ENCODE data around the gene GGN. TPM values are rescaled to one million over a fixed set of nuclear protein-coding genes. Genes with fewer than 3 reads are reported as not detected.

GGN gene
- total RNA-seq, 1 experiment from 2014 or later = 0.47 TPM

GRCh38 chr19:38383184-38383583, 4.7 kb downstream of the GGN start:
- BruUV-seq (replicated peaks) = TSS peak; percentile 19
- CTCF ChIA-PET = no interaction called here

More at GRCh38 chr19:38383184-38383583, 4.7 kb downstream of the GGN start:
- no peak for TF ChIP-seq EZH2 (IDR thresholded peaks at IDR 0.05)
- no peak for TF ChIP-seq ZBTB33 (IDR thresholded peaks at IDR 0.05; ENCODE audit: extremely low read depth, insufficient replicate concordance, low read length)
- no peak for TF ChIP-seq CEBPB (IDR thresholded peaks at IDR 0.05; ENCODE audit: low read depth)
- no peak for TF ChIP-seq EGR1 (IDR thresholded peaks at IDR 0.05; ENCODE audit: low read depth)
- no peak for TF ChIP-seq JUND (IDR thresholded peaks at IDR 0.05)
- no peak for TF ChIP-seq YY1 (IDR thresholded peaks at IDR 0.05; ENCODE audit: extremely low read depth, insufficient replicate concordance, low read depth, low read length)
- no peak for TF ChIP-seq FOSL1 (IDR thresholded peaks at IDR 0.05; ENCODE audit: low read depth)
- no peak for TF ChIP-seq SP1 (IDR thresholded peaks at IDR 0.05; ENCODE audit: low read depth)
- TF ChIP-seq ZNF274 (IDR thresholded peaks at IDR 0.05; ENCODE audit: low read depth, low read length) = no peak
- no peak for TF ChIP-seq ZFX (IDR thresholded peaks at IDR 0.05)
- TF ChIP-seq TCF7L2 (IDR thresholded peaks at IDR 0.05; ENCODE audit: borderline replicate concordance, extremely low read depth, insufficient read depth, insufficient read length) = no peak
- TF ChIP-seq CTCF (IDR thresholded peaks at IDR 0.05 in 2 of 3, conservative IDR thresholded peaks at IDR 0.05 in 1 of 3; ENCODE audit: borderline replicate concordance in 1 of 3, insufficient read depth in 1 of 3, low read depth in 2 of 3, low read length in 2 of 3) = no peak
- TF ChIP-seq RAD21 (IDR thresholded peaks at IDR 0.05; ENCODE audit: low read depth) = no peak
- no peak for TF ChIP-seq SIN3A (IDR thresholded peaks at IDR 0.05; ENCODE audit: low read depth)
- H2AFZ ChIP-seq (ENCODE audit: low read depth, low read length, poor library complexity, severe bottlenecking) = no peak overlapping the region
- H3K9ac ChIP-seq (ENCODE audit: low read length) = no peak overlapping the region
- intact Hi-C loops (cut with micrococcal nuclease) = no loop called here
- no peak for DNase-seq (ENCODE audit: low read depth, low spot score)
- no peak overlapping the region for H3K27ac ChIP-seq (ENCODE audit: low read depth, low read length)
- ChIA-PET RAD21 (ENCODE audit: low non-redundant PET in 1 of 2, low total read pairs in 2 of 2, uncharacterized antibody in 2 of 2, unreplicated experiment in 2 of 2) (no interaction called here), POLR2A (no interaction called here)
- H3K4me2 ChIP-seq (ENCODE audit: low read length) = no peak overlapping the region
- no peaks in the 10 kb centered on the region for H3K9me3 ChIP-seq (ENCODE audit: control insufficient read depth in 1 of 2, insufficient read depth in 1 of 2, low read depth in 1 of 2, low read length in 2 of 2)
- H3K36me3 ChIP-seq (ENCODE audit: control insufficient read depth in 1 of 2, insufficient read depth in 2 of 2, low read length in 2 of 2) = peaks cover 37 to 41% of the 10 kb centered on the region in 2 experiments; a peak in 3 of 4 replicates
- H3K27me3 ChIP-seq (ENCODE audit: insufficient read depth, low read length) = no peaks in the 10 kb centered on the region
- H3K9me2 ChIP-seq (ENCODE audit: insufficient read depth) = no peaks in the 10 kb centered on the region
- H4K20me1 ChIP-seq (ENCODE audit: insufficient read depth) = no peaks in the 10 kb centered on the region
- no peak for ATAC-seq
- no peak overlapping the region for H3K4me3 ChIP-seq (replicated peaks in 1 of 2; ENCODE audit: low read depth in 1 of 2, low read length in 2 of 2)
- peaks cover 25% of the 10 kb centered on the region; the same call in 1 of the 2 replicates for H3K79me2 ChIP-seq (ENCODE audit: insufficient read depth, low read length)
- H3K4me1 ChIP-seq (ENCODE audit: control insufficient read depth in 1 of 2, insufficient read depth in 2 of 2, low read length in 2 of 2) = peaks cover 3 to 15% of the 10 kb centered on the region in 2 experiments

Data from HCT116 (cell line).